CD8-positive, alpha-beta memory T cell (primary cell): ENCODE data around the gene FAM149A. TPM values are rescaled to one million over a fixed set of nuclear protein-coding genes. Genes with fewer than 3 reads are reported as not detected.

Source experiments
- CTCF ChIA-PET: fragments of 350-600 bp; sonication (Branson Sonifier 250); formaldehyde crosslinking; loops from one replicate; lab custom pipeline; 2021; ENCODE audit warnings: antibody characterized with exemption; lab: Charles Lee
- POLR2A ChIA-PET: fragments of 350-600 bp; sonication (Branson Sonifier 250); formaldehyde crosslinking; loops from one replicate; lab custom pipeline; 2021; ENCODE audit warnings: antibody characterized with exemption; lab: Charles Lee
- DNase-seq, 5 donors: peaks; one replicate each; pipeline versions ENCODE4 v3.0.0 to v3.0.0-alpha.2; 2020 to 2022; ENCODE audit warnings: mixed read lengths in 1 of 5
- H3K27ac ChIP-seq: one replicate; pipeline ENCODE4 v1.7.0; 2013; ENCODE audit warnings: low read depth, mild to moderate bottlenecking, low read length, moderate library complexity
- H3K27me3 ChIP-seq: 2 replicates; pipeline ENCODE4 v1.7.0; 2013; ENCODE audit warnings: low read length, mild to moderate bottlenecking; ENCODE audit not compliant: insufficient read depth, poor library complexity, severe bottlenecking
- H3K36me3 ChIP-seq: 2 replicates; pipeline ENCODE4 v1.7.0; 2013; ENCODE audit warnings: mild to moderate bottlenecking, low read length, moderate library complexity; ENCODE audit not compliant: insufficient read depth
- H3K4me1 ChIP-seq: 2 replicates; pipeline ENCODE4 v1.7.0; 2013; ENCODE audit warnings: mild to moderate bottlenecking, low read length, moderate library complexity; ENCODE audit not compliant: insufficient read depth
- H3K4me3 ChIP-seq: 2 replicates; pipeline ENCODE4 v1.7.0; 2013; ENCODE audit warnings: mild to moderate bottlenecking, low read length
- H3K9me3 ChIP-seq: 2 replicates; pipeline ENCODE4 v1.7.0; 2013; ENCODE audit warnings: mild to moderate bottlenecking, low read length
- H3K27ac Mint-ChIP-seq, 8 donors: one replicate each; pipeline ENCODE4 v1.8.0; 2020 to 2021; ENCODE audit warnings: mixed read lengths in 8 of 8, mild to moderate bottlenecking in 6 of 8, inconsistent platforms in 3 of 8, moderate library complexity in 3 of 8
- H3K27me3 Mint-ChIP-seq, 2 donors: one replicate each; pipeline ENCODE4 v1.8.0; 2020 to 2021; ENCODE audit warnings: mixed read lengths in 2 of 2, mild to moderate bottlenecking in 1 of 2, moderate library complexity in 1 of 2
- H3K36me3 Mint-ChIP-seq, 3 donors: one replicate each; pipeline ENCODE4 v1.8.0; 2020 to 2021; ENCODE audit warnings: mixed read lengths in 3 of 3, inconsistent platforms in 1 of 3, mild to moderate bottlenecking in 1 of 3
- H3K4me1 Mint-ChIP-seq, 3 donors: one replicate each; pipeline ENCODE4 v1.8.0; 2020 to 2021; ENCODE audit warnings: mixed read lengths in 3 of 3, inconsistent platforms in 1 of 3, mild to moderate bottlenecking in 1 of 3
- H3K4me3 Mint-ChIP-seq, 7 donors: one replicate each; pipeline ENCODE4 v1.8.0; 2020 to 2021; ENCODE audit warnings: mixed read lengths in 7 of 7, mild to moderate bottlenecking in 6 of 7, moderate library complexity in 4 of 7, inconsistent platforms in 2 of 7
- H3K9me3 Mint-ChIP-seq, 5 donors: one replicate each; pipeline ENCODE4 v1.8.0; 2020 to 2022; ENCODE audit warnings: mixed read lengths in 5 of 5, mild to moderate bottlenecking in 3 of 5, moderate library complexity in 2 of 5, inconsistent platforms in 1 of 5
- polyA plus RNA-seq: library from polyadenylated mRNA; unstranded; fragments of 300-500 nt; fragmentation: Illumina TruSeq; gene quantifications from one replicate; pipeline ENCODE4 v1.2.3, GENCODE V29; 2021
- total RNA-seq, 2 experiments: library from RNA; stranded (reverse); gene quantifications; one replicate each; pipeline ENCODE4 v1.2.3, GENCODE V29; 2021

Gene FAM149A
- total and polyA plus RNA-seq, 3 experiments from 2014 or later, result 0.31 to 0.80 (median 0.46) TPM

GRCh38 chr4:186092296-186092695 lies 12.2 kb upstream of the FAM149A start:
- H3K9me3 ChIP-seq, result no peaks in the 10 kb centered on the region
- Mint-ChIP-seq H3K27me3 (peaks cover 4 to 12% of the 10 kb centered on the region in 2 donors), H3K27ac (no peak overlapping the region), H3K4me3 (no peak overlapping the region), H3K4me1 (no peaks in the 10 kb centered on the region), H3K36me3 (peaks cover 0 to 15% (median 1%) of the 10 kb centered on the region in 3 donors), H3K9me3 (peaks cover 0 to 6% (median 4%) of the 10 kb centered on the region in 5 donors)
- no peak overlapping the region for H3K27ac ChIP-seq
- no peak for DNase-seq
- no peak overlapping the region for H3K4me3 ChIP-seq
- ChIA-PET CTCF (no interaction called here), POLR2A (no interaction called here)
- H3K36me3 ChIP-seq, result no peaks in the 10 kb centered on the region
- H3K27me3 ChIP-seq, result no peaks in the 10 kb centered on the region
- no peaks in the 10 kb centered on the region for H3K4me1 ChIP-seq

DNA sequence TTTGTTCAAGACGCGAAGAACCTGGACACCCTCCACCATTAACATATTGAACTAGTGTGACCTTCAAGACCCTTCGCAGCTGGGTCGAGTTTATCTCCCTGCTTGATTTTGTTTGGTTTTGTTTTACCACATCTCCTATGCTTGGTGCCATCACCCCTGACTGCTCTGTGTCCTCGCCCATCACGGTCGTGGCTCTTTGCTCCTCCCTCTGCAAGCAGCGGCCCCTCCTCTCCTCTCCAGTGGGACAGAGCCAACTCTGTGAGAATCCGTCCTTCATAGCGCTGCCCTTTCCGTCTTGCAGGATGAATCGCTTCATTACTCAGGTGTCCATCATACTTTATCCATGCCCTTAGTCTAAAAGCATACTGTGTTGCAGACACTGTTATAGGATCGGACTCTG lies 9.1 kb upstream of the FAM149A start:
- Mint-ChIP-seq H3K9me3 (peaks cover 0 to 4% (median 0%) of the 10 kb centered on the region in 5 donors), H3K27me3 (peaks cover 9 to 12% of the 10 kb centered on the region in 2 donors)

DNA sequence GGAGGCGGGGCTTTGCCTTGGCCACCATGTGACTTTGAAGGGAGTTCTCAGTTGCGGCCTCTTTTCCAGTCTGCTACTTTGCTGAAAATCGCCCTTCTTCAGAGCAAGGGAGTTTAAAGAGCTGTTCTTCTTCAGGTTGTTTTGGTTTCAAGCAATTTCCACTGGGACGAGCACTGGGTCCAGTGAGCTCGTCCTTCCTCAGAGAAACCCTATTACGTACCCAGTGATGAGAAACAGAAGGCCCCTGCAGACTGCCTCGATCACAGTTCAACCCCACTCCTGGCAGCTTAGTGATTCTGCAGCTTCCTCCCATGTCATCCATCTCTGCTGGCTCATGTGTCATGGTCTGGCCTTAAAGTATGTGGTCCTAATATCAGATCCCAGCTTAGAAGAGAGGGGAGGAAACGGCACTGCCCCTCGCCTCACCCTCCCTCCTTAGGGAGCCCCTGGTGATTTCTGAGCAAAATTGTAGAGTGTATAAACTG lies 7.8 kb upstream of the FAM149A start:
- Histone ChIP-seq H3K9me3 (no peaks in the 10 kb centered on the region), H3K27me3 (no peaks in the 10 kb centered on the region), H3K27ac (no peak overlapping the region), H3K4me1 (no peaks in the 10 kb centered on the region), H3K4me3 (no peak overlapping the region), H3K36me3 (no peaks in the 10 kb centered on the region)
- DNase-seq, result no peak
- no peak overlapping the region for H3K27ac Mint-ChIP-seq
- H3K4me3 Mint-ChIP-seq, result no peak overlapping the region
- peaks cover 16 to 18% of the 10 kb centered on the region in 2 donors for H3K27me3 Mint-ChIP-seq
- no peaks in the 10 kb centered on the region for H3K4me1 Mint-ChIP-seq
- H3K36me3 Mint-ChIP-seq, result no peaks in the 10 kb centered on the region
- no peaks in the 10 kb centered on the region for H3K9me3 Mint-ChIP-seq
- ChIA-PET CTCF (no interaction called here), POLR2A (no interaction called here)

More for the DNA sequence above, 9.1 kb upstream of the FAM149A start:
- no peak overlapping the region for H3K4me3 ChIP-seq
- no peak for DNase-seq
- no peaks in the 10 kb centered on the region for H3K36me3 Mint-ChIP-seq
- H3K4me3 Mint-ChIP-seq, result no peak overlapping the region
- no peaks in the 10 kb centered on the region for H3K36me3 ChIP-seq
- no peak overlapping the region for H3K27ac Mint-ChIP-seq
- H3K27me3 ChIP-seq, result no peaks in the 10 kb centered on the region
- ChIA-PET CTCF (no interaction called here), POLR2A (no interaction called here)
- no peak overlapping the region for H3K27ac ChIP-seq
- H3K4me1 Mint-ChIP-seq, result no peaks in the 10 kb centered on the region
- H3K4me1 ChIP-seq, result no peaks in the 10 kb centered on the region
- no peaks in the 10 kb centered on the region for H3K9me3 ChIP-seq

- ChIA-PET POLR2A (no interaction called here), CTCF (no interaction called here)
- Mint-ChIP-seq H3K36me3 (no peaks in the 10 kb centered on the region), H3K27me3 (peaks cover 18% of the 10 kb centered on the region in 2 donors), H3K9me3 (no peaks in the 10 kb centered on the region), H3K4me3 (no peak overlapping the region), H3K27ac (no peak overlapping the region), H3K4me1 (no peaks in the 10 kb centered on the region)
- H3K27me3 ChIP-seq, result no peaks in the 10 kb centered on the region
- no peak overlapping the region for H3K27ac ChIP-seq
- H3K4me3 ChIP-seq, result no peak overlapping the region
- no peaks in the 10 kb centered on the region for H3K36me3 ChIP-seq
- DNase-seq, result no peak
- no peaks in the 10 kb centered on the region for H3K9me3 ChIP-seq
- H3K4me1 ChIP-seq, result no peaks in the 10 kb centered on the region
Observed at GRCh38 chr4:186097386-186097785, 7.1 kb upstream of the FAM149A start.

DNA sequence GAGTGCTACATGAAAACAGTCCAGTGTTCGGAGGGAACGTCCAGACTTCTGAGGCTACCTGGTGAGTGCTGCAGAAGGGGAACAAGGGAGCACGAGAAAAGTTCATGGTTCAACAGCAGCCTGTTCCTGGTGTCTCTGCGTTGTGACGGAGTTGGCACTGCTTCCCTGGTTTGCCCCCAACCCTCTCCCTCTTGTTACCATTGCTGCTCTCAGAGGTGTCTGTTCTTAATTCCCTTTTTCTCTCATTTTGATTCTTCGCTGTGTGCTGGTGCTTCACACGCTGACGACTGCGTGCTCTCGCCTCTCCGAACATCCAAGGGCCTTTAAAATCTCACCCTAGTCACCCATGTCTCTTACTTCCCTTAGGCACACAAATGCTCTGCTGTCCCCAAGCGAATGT lies 1.6 kb upstream of the FAM149A start:
- H3K9me3 ChIP-seq, result no peaks in the 10 kb centered on the region
- no peak overlapping the region for H3K4me3 ChIP-seq
- DNase-seq, result no peak
- no peak overlapping the region for H3K27ac ChIP-seq
- peaks cover 44 to 52% of the 10 kb centered on the region in 2 donors for H3K27me3 Mint-ChIP-seq
- H3K27me3 ChIP-seq, result peaks cover 7% of the 10 kb centered on the region
- H3K4me1 Mint-ChIP-seq, result peaks cover 5 to 13% (median 8%) of the 10 kb centered on the region in 3 donors
- CTCF ChIA-PET, result no interaction called here
- H3K4me1 ChIP-seq, result peaks cover 8% of the 10 kb centered on the region
- H3K36me3 Mint-ChIP-seq, result no peaks in the 10 kb centered on the region
- no peaks in the 10 kb centered on the region for H3K9me3 Mint-ChIP-seq
- H3K36me3 ChIP-seq, result no peaks in the 10 kb centered on the region
- H3K27ac Mint-ChIP-seq, result peak overlapping the region in 1 of 8 donors; percentile 8
- POLR2A ChIA-PET, result no interaction called here
- H3K4me3 Mint-ChIP-seq, result peak overlapping the region in 1 of 7 donors; percentile 19

GRCh38 chr4:186104890-186105646 lies 564 bp downstream of the FAM149A start:
- Histone ChIP-seq H3K27ac (no peak overlapping the region), H3K4me1 (peaks cover 8% of the 10 kb centered on the region), H3K9me3 (no peaks in the 10 kb centered on the region), H3K4me3 (no peak overlapping the region), H3K27me3 (peaks cover 7% of the 10 kb centered on the region), H3K36me3 (no peaks in the 10 kb centered on the region)
- H3K4me3 Mint-ChIP-seq, result peak overlapping the region; percentile 69 to 92 (median 84)
- H3K9me3 Mint-ChIP-seq, result no peaks in the 10 kb centered on the region
- peaks cover 51 to 59% of the 10 kb centered on the region in 2 donors for H3K27me3 Mint-ChIP-seq
- peaks cover 5 to 13% (median 8%) of the 10 kb centered on the region in 3 donors for H3K4me1 Mint-ChIP-seq
- peak overlapping the region in 4 of 8 donors; percentile 52 to 92 (median 61) for H3K27ac Mint-ChIP-seq
- ChIA-PET POLR2A (interaction anchor here (1.5 kb wide), 1 partner anchor 86 kb away, joined by 4 read pairs; the partner anchor contains the start of gene CYP4V2), CTCF (no interaction called here)
- no peaks in the 10 kb centered on the region for H3K36me3 Mint-ChIP-seq
- DNase-seq, result peak in 2 of 5 donors; percentile 9 to 10

GRCh38 chr4:186105647-186106321 lies 1.3 kb downstream of the FAM149A start:
- no peaks in the 10 kb centered on the region for H3K36me3 Mint-ChIP-seq
- CTCF ChIA-PET, result no interaction called here
- H3K9me3 ChIP-seq, result no peaks in the 10 kb centered on the region
- no peak overlapping the region for H3K4me3 ChIP-seq
- H3K4me1 ChIP-seq, result peaks cover 8% of the 10 kb centered on the region
- peak overlapping the region in 4 of 8 donors; percentile 52 to 92 (median 61) for H3K27ac Mint-ChIP-seq
- peaks cover 7% of the 10 kb centered on the region for H3K27me3 ChIP-seq
- no peak for DNase-seq
- H3K4me3 Mint-ChIP-seq, result peak overlapping the region; percentile 69 to 92 (median 84)
- H3K4me1 Mint-ChIP-seq, result peaks cover 5 to 13% (median 8%) of the 10 kb centered on the region in 3 donors
- no peaks in the 10 kb centered on the region for H3K9me3 Mint-ChIP-seq
- no peak overlapping the region for H3K27ac ChIP-seq
- POLR2A ChIA-PET, result interaction anchor here (1.5 kb wide), 1 partner anchor 85 kb away, joined by 4 read pairs; the partner anchor contains the start of gene CYP4V2
- no peaks in the 10 kb centered on the region for H3K36me3 ChIP-seq
- peaks cover 51 to 57% of the 10 kb centered on the region in 2 donors for H3K27me3 Mint-ChIP-seq

- H3K4me3 ChIP-seq, result no peak overlapping the region
- no peak overlapping the region for H3K27ac ChIP-seq
- Mint-ChIP-seq H3K9me3 (peaks cover 0 to 4% (median 0%) of the 10 kb centered on the region in 5 donors), H3K4me1 (peaks cover 5 to 13% (median 8%) of the 10 kb centered on the region in 3 donors), H3K27ac (no peak overlapping the region), H3K36me3 (no peaks in the 10 kb centered on the region), H3K4me3 (no peak overlapping the region), H3K27me3 (peaks cover 42 to 50% of the 10 kb centered on the region in 2 donors)
- ChIA-PET CTCF (no interaction called here), POLR2A (no interaction called here)
- DNase-seq, result no peak
- peaks cover 7% of the 10 kb centered on the region for H3K27me3 ChIP-seq
- H3K4me1 ChIP-seq, result peaks cover 8% of the 10 kb centered on the region
- no peaks in the 10 kb centered on the region for H3K9me3 ChIP-seq
- no peaks in the 10 kb centered on the region for H3K36me3 ChIP-seq
Observed at GRCh38 chr4:186107947-186108346, 3.4 kb downstream of the FAM149A start.
